Effector CD8-positive, alpha-beta T cell (primary cell): ENCODE results near the gene BCKDHB.

Experiments
- DNase-seq: peaks from one replicate; lab custom pipeline; 2025; lab: John Stamatoyannopoulos, UW

The BCKDHB gene

GRCh38 chr6:80388507-80388906 lies 282.0 kb downstream of the BCKDHB start:
- DNase-seq = no peak
